HCT116 (cell line): Measurements from ENCODE around the gene ENTPD6.

ENCODE experiments used
- EZH2 ChIP-seq: fragments of 200-600 bp; sonication (generic); IDR thresholded peaks from 2 replicates; pipeline ENCODE4 v1.6.1; 2017; ENCODE audit warnings: antibody characterized with exemption, mixed run types
- EZH2phosphoT487 ChIP-seq: fragments of 200-600 bp; IDR thresholded peaks from 2 replicates; pipeline ENCODE4 v1.6.1; 2018; ENCODE audit warnings: antibody characterized with exemption, borderline replicate concordance
- POLR2A ChIP-seq: IDR thresholded peaks from 2 replicates; pipeline ENCODE4 v1.7.0; 2011; ENCODE audit warnings: borderline replicate concordance; ENCODE audit not compliant: insufficient read depth, insufficient read length; ENCODE audit errors: extremely low read depth
- POLR2AphosphoS5 ChIP-seq: IDR thresholded peaks from 2 replicates; pipeline ENCODE4 v1.6.1; 2011; ENCODE audit warnings: mild to moderate bottlenecking, low read depth, low read length, moderate library complexity
- REST ChIP-seq: IDR thresholded peaks from 2 replicates; pipeline ENCODE4 v1.6.1; 2012; ENCODE audit warnings: low read depth
- TF ChIP-seq, protein P1 (sequence below), 3 experiments: fragments of 200-600 bp in 1 of 3; sonication (generic) in 1 of 3; IDR thresholded peaks in 2 of 3; conservative IDR thresholded peaks in 1 of 3; 2 replicates each; pipeline ENCODE4 v1.5.1; 2012 to 2017; ENCODE audit warnings: low read depth in 2 of 3, low read length in 2 of 3, antibody characterized with exemption in 1 of 3, borderline replicate concordance in 1 of 3, control low read depth in 1 of 3, mild to moderate bottlenecking in 1 of 3, mixed read lengths in 1 of 3, mixed run types in 1 of 3, moderate library complexity in 1 of 3; ENCODE audit not compliant: insufficient read depth in 1 of 3

DNA sequence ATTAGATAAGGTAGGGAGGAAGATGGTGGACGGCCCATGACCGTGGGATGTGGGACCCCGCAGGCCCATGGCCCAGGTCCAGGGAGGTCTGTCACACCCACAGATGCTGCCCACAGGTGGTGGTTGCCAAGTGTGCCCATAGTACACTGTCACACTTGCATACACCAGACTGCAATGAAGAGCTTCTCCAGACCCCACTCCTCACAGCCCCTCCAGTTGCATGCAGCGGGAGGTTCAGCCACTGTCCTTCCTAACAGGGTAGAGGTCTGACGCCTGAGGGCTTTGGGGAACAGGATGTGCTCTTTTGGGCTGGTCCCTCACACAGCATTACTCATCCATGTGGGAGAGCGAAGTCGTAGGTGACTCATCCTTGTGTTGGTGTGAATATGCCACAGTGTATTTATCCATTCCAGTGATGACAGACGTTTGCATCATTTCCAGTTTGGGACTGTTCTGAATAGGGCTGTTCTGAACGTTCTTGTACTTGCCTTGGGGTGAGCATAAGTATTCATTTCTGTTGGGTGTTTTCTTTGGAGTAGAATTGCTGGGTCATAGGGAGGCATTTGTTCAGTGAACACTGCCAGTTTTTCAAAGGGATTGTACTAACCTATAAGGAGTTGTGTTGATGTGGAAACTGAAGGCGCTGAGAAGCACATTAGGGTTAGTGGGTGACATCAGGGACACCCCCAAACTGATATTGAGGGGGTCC is 42.3 kb downstream of the ENTPD6 start:
- TF ChIP-seq REST, result no peak
- TF ChIP-seq, protein P1, sequence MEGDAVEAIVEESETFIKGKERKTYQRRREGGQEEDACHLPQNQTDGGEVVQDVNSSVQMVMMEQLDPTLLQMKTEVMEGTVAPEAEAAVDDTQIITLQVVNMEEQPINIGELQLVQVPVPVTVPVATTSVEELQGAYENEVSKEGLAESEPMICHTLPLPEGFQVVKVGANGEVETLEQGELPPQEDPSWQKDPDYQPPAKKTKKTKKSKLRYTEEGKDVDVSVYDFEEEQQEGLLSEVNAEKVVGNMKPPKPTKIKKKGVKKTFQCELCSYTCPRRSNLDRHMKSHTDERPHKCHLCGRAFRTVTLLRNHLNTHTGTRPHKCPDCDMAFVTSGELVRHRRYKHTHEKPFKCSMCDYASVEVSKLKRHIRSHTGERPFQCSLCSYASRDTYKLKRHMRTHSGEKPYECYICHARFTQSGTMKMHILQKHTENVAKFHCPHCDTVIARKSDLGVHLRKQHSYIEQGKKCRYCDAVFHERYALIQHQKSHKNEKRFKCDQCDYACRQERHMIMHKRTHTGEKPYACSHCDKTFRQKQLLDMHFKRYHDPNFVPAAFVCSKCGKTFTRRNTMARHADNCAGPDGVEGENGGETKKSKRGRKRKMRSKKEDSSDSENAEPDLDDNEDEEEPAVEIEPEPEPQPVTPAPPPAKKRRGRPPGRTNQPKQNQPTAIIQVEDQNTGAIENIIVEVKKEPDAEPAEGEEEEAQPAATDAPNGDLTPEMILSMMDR (IDR thresholded peaks at IDR 0.05 in 2 of 3, conservative IDR thresholded peaks at IDR 0.05 in 1 of 3; ENCODE audit: borderline replicate concordance in 1 of 3, insufficient read depth in 1 of 3, low read depth in 2 of 3, low read length in 2 of 3), result no peak
- TF ChIP-seq POLR2AphosphoS5, result peak; percentile 73
- no peak for TF ChIP-seq EZH2
- TF ChIP-seq POLR2A, result no peak
- TF ChIP-seq EZH2phosphoT487, result no peak
